Smooth muscle cell (in vitro differentiated cells): ENCODE measurements around the gene BOK. TPM values are rescaled to one million over a fixed set of nuclear protein-coding genes. Genes with fewer than 3 reads are reported as not detected.

Experiments
- DNase-seq: peaks from one replicate; lab custom pipeline; 2025; ENCODE audit not compliant: unreplicated experiment; lab: John Stamatoyannopoulos, UW
- H2AFZ ChIP-seq: fragments of 200-600 bp; sonication (generic); 2 replicates; pipeline ENCODE4 v1.6.0; 2016; ENCODE audit warnings: antibody characterized with exemption, low read depth, mild to moderate bottlenecking
- H3F3A ChIP-seq: fragments of 200-600 bp; sonication (generic); 2 replicates; pipeline ENCODE4 v1.6.0; 2017; ENCODE audit warnings: antibody characterized with exemption, low read depth
- H3K27ac ChIP-seq: fragments of 200-600 bp; sonication (generic); 2 replicates; pipeline ENCODE4 v1.5.1; 2016; ENCODE audit warnings: low read depth, mild to moderate bottlenecking
- H3K27me3 ChIP-seq: fragments of 200-600 bp; sonication (generic); 2 replicates; pipeline ENCODE4 v1.6.1; 2016; ENCODE audit warnings: low read depth, mild to moderate bottlenecking
- H3K36me3 ChIP-seq: fragments of 200-600 bp; sonication (generic); 2 replicates; pipeline ENCODE4 v1.5.1; 2016; ENCODE audit warnings: low read depth
- H3K4me1 ChIP-seq: fragments of 200-600 bp; sonication (generic); 2 replicates; pipeline ENCODE4 v1.5.1; 2016; ENCODE audit warnings: low read depth
- H3K4me2 ChIP-seq: fragments of 200-600 bp; sonication (generic); 2 replicates; pipeline ENCODE4 v1.6.0; 2016; ENCODE audit warnings: mild to moderate bottlenecking
- H3K4me3 ChIP-seq: fragments of 200-600 bp; sonication (generic); 2 replicates; pipeline ENCODE4 v1.5.1; 2016; ENCODE audit warnings: mild to moderate bottlenecking
- H3K79me2 ChIP-seq: fragments of 200-600 bp; sonication (generic); 2 replicates; pipeline ENCODE4 v1.6.0; 2016; ENCODE audit warnings: low read depth, mild to moderate bottlenecking
- H3K9ac ChIP-seq: fragments of 200-600 bp; sonication (generic); 2 replicates; pipeline ENCODE4 v1.6.0; 2016; ENCODE audit warnings: low read depth
- H3K9me3 ChIP-seq: fragments of 200-600 bp; sonication (generic); replicated peaks from 2 replicates; pipeline ENCODE4 v1.5.1; 2016; ENCODE audit warnings: low read depth
- H4K20me1 ChIP-seq: fragments of 200-600 bp; sonication (generic); 2 replicates; pipeline ENCODE4 v1.6.0; 2016; ENCODE audit warnings: low read depth
- CTCF ChIP-seq: fragments of 200-600 bp; sonication (generic); IDR thresholded peaks from 2 replicates; pipeline ENCODE4 v1.5.1; 2017; ENCODE audit warnings: borderline replicate concordance, mild to moderate bottlenecking, antibody characterized with exemption; ENCODE audit not compliant: insufficient read depth, poor library complexity, severe bottlenecking
- WGBS: methylation state at CpG from one replicate; pipeline ENCODE4 v1.1.7; 2016; ENCODE audit warnings: low lambda C conversion rate; 5-methylcytosine and 5-hydroxymethylcytosine counted together
- polyA plus RNA-seq: library from polyadenylated mRNA; unstranded; fragments of >200 nt; fragmentation: Nextera tagmentation; extraction: Ambion mirVana; gene quantifications from 2 replicates; pipeline ENCODE4 v1.2.1, GENCODE V29; 2016
- total RNA-seq: library from RNA; depleted of rRNA; stranded (reverse); fragments of >200 nt; gene quantifications from 2 replicates; pipeline ENCODE4 v1.2.3, GENCODE V29; 2014

BOK gene
- total and polyA plus RNA-seq, 2 experiments from 2014 or later, result 34.9 to 40.8 TPM

GRCh38 chr2:241576293-241576654 lies 17.7 kb downstream of the BOK start:
- Histone ChIP-seq H3K27me3 (no peaks in the 10 kb centered on the region), H3K4me2 (no peak overlapping the region), H3K9ac (no peak overlapping the region), H3K36me3 (no peaks in the 10 kb centered on the region), H3K79me2 (no peaks in the 10 kb centered on the region), H4K20me1 (peaks cover 17% of the 10 kb centered on the region), H3F3A (peaks cover 25% of the 10 kb centered on the region), H2AFZ (no peak overlapping the region), H3K27ac (no peak overlapping the region), H3K4me1 (no peaks in the 10 kb centered on the region), H3K9me3 (no peaks in the 10 kb centered on the region), H3K4me3 (no peak overlapping the region)
- 95% methylated on average over 14 of the region's 14 CpGs for WGBS
- DNase-seq, result no peak
- TF ChIP-seq CTCF, result no peak

GRCh38 chr2:241577413-241578122 lies 19.0 kb downstream of the BOK start:
- Histone ChIP-seq H2AFZ (no peak overlapping the region), H3K9me3 (peaks cover 3% of the 10 kb centered on the region), H3K36me3 (no peaks in the 10 kb centered on the region), H3K4me1 (no peaks in the 10 kb centered on the region), H3K4me3 (no peak overlapping the region), H3K4me2 (no peak overlapping the region), H3K27ac (no peak overlapping the region), H3K27me3 (no peaks in the 10 kb centered on the region), H3K79me2 (no peaks in the 10 kb centered on the region), H3F3A (peaks cover 20% of the 10 kb centered on the region), H3K9ac (no peak overlapping the region), H4K20me1 (peaks cover 4% of the 10 kb centered on the region)
- DNase-seq, result no peak
- 81% methylated on average over 9 of the region's 9 CpGs for WGBS
- no peak for TF ChIP-seq CTCF

GRCh38 chr2:241579281-241579680 lies 20.7 kb downstream of the BOK start:
- peaks cover 14% of the 10 kb centered on the region for H3K9me3 ChIP-seq

More at GRCh38 chr2:241579281-241579680, 20.7 kb downstream of the BOK start:
- TF ChIP-seq CTCF, result no peak
- 96% methylated on average over 7 of the region's 7 CpGs for WGBS
- H3F3A ChIP-seq, result peaks cover 14% of the 10 kb centered on the region
- no peak overlapping the region for H3K9ac ChIP-seq
- H2AFZ ChIP-seq, result no peak overlapping the region
- H3K27me3 ChIP-seq, result no peaks in the 10 kb centered on the region
- no peaks in the 10 kb centered on the region for H3K4me1 ChIP-seq
- H3K4me3 ChIP-seq, result no peak overlapping the region
- H3K79me2 ChIP-seq, result no peaks in the 10 kb centered on the region
- no peaks in the 10 kb centered on the region for H4K20me1 ChIP-seq
- H3K4me2 ChIP-seq, result no peak overlapping the region
- peaks cover 14% of the 10 kb centered on the region for H3K36me3 ChIP-seq
- H3K27ac ChIP-seq, result no peak overlapping the region
- DNase-seq, result no peak
